ENCODE measurements around the gene PREX1. TPM values are rescaled to one million over a fixed set of nuclear protein-coding genes. Genes with fewer than 3 reads are reported as not detected.

PREX1 gene
- total and polyA plus RNA-seq, 2 donors (not counting 3 experiments of a cell fraction or from before 2014, with no cell fraction given), result 51.3 to 72.9 TPM

- no peaks in the 10 kb centered on the region for H3K79me2 ChIP-seq (ENCODE audit: control insufficient read depth, insufficient read depth, low read length)
- dilution Hi-C loops (cut with MboI; ENCODE audit: extremely low pct_ligation_motif_present, low sequenced_read_pairs), result no loop called here
- no peaks in the 10 kb centered on the region for H3K9me1 ChIP-seq (replicated peaks; ENCODE audit: control insufficient read depth, extremely low read depth, insufficient read depth, low read length)
- no peak overlapping the region for H3K27ac ChIP-seq (ENCODE audit: insufficient read depth, low read depth, low read length)
- no peak overlapping the region for H3K4me2 ChIP-seq (ENCODE audit: insufficient read depth, low read length)
- intact Hi-C loops (cut with micrococcal nuclease), result no loop called here
- BruUV-seq (replicated peaks), result no TSS peak
- ChIA-PET POLR2A (no interaction called here), CTCF (no interaction called here)
- H3K27me3 ChIP-seq (ENCODE audit: control insufficient read depth in 2 of 2, insufficient read depth in 2 of 2, low read length in 2 of 2), result no peaks in the 10 kb centered on the region
- H4K20me1 ChIP-seq (replicated peaks; ENCODE audit: control insufficient read depth, extremely low read depth, insufficient read depth, low read length), result no peaks in the 10 kb centered on the region
- H3K9ac ChIP-seq (replicated peaks; ENCODE audit: extremely low read depth, insufficient read depth, low read length), result no peak overlapping the region
- H3K36me3 ChIP-seq (ENCODE audit: control insufficient read depth in 2 of 2, extremely low read depth in 1 of 2, insufficient read depth in 2 of 2, low read length in 2 of 2), result peaks cover 14 to 29% of the 10 kb centered on the region in 2 experiments
- TF ChIP-seq CTCF (IDR thresholded peaks at IDR 0.05; ENCODE audit: extremely low read depth in 1 of 2, insufficient read depth in 1 of 2, low read depth in 1 of 2, low read length in 2 of 2) (no peak), FOS (IDR thresholded peaks at IDR 0.05; ENCODE audit: borderline replicate concordance, insufficient read depth, low read length) (no peak), JUN (IDR thresholded peaks at IDR 0.05; ENCODE audit: borderline replicate concordance, insufficient read depth, insufficient read length, low read depth) (no peak), MYC (IDR thresholded peaks at IDR 0.05; ENCODE audit: low read depth, low read length) (no peak), GATA2 (IDR thresholded peaks at IDR 0.05; ENCODE audit: insufficient read depth, insufficient read length, low read depth, low read length) (no peak), POLR2AphosphoS5 (IDR thresholded peaks at IDR 0.05; ENCODE audit: insufficient read depth, low read depth, low read length) (no peak), MAX (IDR thresholded peaks at IDR 0.05; ENCODE audit: insufficient read depth, insufficient read length) (no peak), EZH2 (IDR thresholded peaks at IDR 0.05; ENCODE audit: borderline replicate concordance, low read depth, low read length, severe bottlenecking) (no peak), POLR2A (IDR thresholded peaks at IDR 0.05; ENCODE audit: low read depth, low read length) (no peak)
- no peak overlapping the region for H3K4me3 ChIP-seq (replicated peaks in 1 of 3; ENCODE audit: insufficient read depth in 1 of 3, low read depth in 1 of 3, low read length in 3 of 3)
- no peak overlapping the region for H2AFZ ChIP-seq (ENCODE audit: low read depth, low read length)
- FAIRE-seq (no peak), DNase-seq (ENCODE audit: low read depth, low spot score) (no peak)
- H3K9me3 ChIP-seq (replicated peaks; ENCODE audit: control insufficient read depth, insufficient read depth, low read length), result no peaks in the 10 kb centered on the region
- H3K4me1 ChIP-seq (ENCODE audit: control insufficient read depth, extremely low read depth, insufficient read depth, low read length), result no peaks in the 10 kb centered on the region
These were observed 151.7 kb downstream of the PREX1 start for GRCh38 chr20:48676125-48676524.
